GM18867 (cell line): ENCODE results near the gene BBS9.

Source experiments
- ATAC-seq: cut with Tn5 transposase; IDR thresholded peaks from one replicate; pipeline ENCODE4 v1.9.1; 2021; ENCODE audit warnings: mild to moderate bottlenecking, moderate library complexity; ENCODE audit not compliant: unreplicated experiment

BBS9 gene

DNA sequence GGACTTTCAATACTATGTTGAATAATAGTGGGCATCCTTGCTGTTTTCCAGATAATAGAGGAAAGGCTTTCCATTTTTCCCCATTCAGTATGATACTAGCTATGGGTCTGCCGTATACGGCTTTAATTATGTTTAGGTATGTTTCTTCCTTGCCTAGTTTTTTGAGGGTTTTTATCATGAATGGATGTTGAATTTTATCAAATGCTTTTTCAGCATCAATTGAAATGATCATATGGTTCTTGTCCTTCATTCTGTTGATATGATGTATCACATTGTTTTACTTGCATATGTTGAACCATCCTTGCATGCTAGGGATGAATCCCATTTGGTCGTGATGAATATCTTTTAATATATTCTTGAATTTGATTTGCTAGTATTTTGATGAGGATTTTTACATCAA is 11.0 kb upstream of the BBS9 start:
- ATAC-seq, result no peak

- ATAC-seq, result no peak
Observed at GRCh38 chr7:33127085-33127484, 2.3 kb upstream of the BBS9 start.

DNA sequence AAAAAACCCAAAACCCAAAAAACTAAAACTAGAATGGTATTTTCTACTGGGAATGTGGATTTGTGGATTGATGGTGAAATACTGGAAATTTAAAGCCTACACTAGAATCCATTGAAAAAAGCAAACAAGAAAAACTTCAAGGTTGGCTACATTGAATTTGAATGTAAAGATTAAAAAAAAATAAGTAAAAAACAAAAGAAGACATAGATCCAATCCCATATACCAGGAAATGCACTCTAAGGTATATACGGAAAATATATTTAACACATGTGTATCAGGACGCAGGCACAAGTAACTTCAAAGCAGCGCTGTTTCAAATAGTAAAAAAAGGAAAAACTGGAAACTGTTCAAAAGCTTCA is 754 bp upstream of the BBS9 start:
- ATAC-seq, result no peak

DNA sequence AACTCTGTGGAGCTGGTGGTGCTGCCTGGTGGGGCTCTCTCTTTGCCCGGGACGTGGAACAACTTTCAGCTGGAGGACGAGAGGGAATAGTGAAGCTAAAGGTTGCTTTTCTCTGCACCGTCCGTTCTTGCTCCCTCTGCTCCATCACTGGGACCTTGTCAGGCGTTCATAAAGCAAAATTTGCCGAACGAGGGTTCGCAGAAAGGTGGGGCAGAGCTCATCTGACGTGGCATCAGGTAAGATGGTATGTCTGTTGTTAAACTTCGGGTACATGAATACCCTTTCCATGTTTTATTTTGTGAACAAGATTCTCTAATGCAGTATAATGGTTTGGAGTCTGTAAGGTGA is 416 bp downstream of the BBS9 start:
- ATAC-seq, result no peak

DNA sequence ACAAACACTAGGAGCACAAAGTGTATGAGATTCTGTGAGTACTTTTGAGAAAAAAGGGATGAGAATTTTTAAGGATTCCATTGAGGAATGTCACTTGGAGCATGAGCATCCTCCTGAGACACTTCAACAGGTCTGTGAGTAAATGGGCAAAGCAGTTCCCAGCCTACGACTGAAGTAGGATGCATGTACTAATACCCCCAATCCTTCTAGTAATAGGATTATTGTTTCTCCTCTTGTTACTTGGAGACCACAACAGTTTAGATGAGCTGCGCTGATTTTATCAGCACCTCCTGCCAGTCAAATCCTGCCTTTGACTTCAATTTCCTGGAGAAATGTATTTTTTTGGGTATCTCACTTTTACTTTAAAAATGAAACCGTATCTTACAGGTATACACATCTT is 820 bp downstream of the BBS9 start:
- ATAC-seq, result no peak

- no peak for ATAC-seq
Observed at GRCh38 chr7:33137103-33137502, 7.7 kb downstream of the BBS9 start.

DNA sequence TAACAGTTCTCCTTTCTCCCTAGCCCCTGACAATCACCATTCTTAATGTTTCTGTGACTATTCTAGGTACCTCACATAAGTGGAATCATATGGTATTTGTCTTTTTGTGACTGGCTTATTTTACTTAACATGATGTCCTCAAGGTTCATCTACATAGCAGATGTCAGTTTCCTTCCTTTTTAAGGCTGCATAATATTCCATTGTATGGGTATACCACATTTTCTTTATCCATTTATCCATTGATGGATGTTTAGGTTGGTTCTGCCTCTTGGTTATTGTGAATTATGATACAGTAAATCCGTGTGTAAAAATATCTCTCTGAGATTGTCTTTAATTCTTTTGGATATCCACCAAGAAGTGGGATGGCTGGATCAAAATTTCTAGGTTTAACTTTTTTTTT is 13.2 kb downstream of the BBS9 start:
- no peak for ATAC-seq

GRCh38 chr7:33143996-33144718 is 14.8 kb downstream of the BBS9 start:
- ATAC-seq, result peak; percentile 72

- ATAC-seq, result no peak
Observed at GRCh38 chr7:33145156-33145555, 15.8 kb downstream of the BBS9 start.

GRCh38 chr7:33152087-33152486 is 22.7 kb downstream of the BBS9 start:
- ATAC-seq, result no peak

GRCh38 chr7:33155811-33156210 is 26.4 kb downstream of the BBS9 start:
- no peak for ATAC-seq

- ATAC-seq, result no peak
Observed at GRCh38 chr7:33156441-33156840, 27.1 kb downstream of the BBS9 start.

GRCh38 chr7:33157311-33157710 is 27.9 kb downstream of the BBS9 start:
- ATAC-seq, result no peak

GRCh38 chr7:33157781-33158180 is 28.4 kb downstream of the BBS9 start:
- no peak for ATAC-seq

- ATAC-seq, result no peak
Observed at GRCh38 chr7:33177876-33178275, 48.5 kb downstream of the BBS9 start.

- ATAC-seq, result no peak
Observed at GRCh38 chr7:33179519-33179918, 50.2 kb downstream of the BBS9 start.

DNA sequence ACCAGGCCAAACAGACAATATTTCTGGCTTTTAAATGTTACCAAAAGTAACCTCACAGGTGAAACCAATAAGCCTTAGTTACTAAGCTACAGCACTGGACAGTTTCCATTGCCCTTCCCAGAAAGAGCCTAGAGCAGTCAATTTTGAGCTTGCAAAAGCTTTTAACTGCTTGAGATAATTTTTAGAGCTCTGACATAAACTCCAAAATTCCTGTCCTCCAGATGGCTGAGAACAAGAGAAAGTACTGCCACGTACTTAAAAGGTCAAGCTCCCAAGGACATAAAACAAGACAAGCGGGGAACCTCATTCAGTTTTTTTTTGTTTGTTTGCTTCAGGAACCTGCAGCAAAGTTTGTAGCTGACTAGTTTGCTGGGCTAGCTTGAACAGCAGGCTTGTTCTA is 54.1 kb downstream of the BBS9 start:
- ATAC-seq, result no peak

GRCh38 chr7:33184828-33185227 is 55.5 kb downstream of the BBS9 start:
- no peak for ATAC-seq

DNA sequence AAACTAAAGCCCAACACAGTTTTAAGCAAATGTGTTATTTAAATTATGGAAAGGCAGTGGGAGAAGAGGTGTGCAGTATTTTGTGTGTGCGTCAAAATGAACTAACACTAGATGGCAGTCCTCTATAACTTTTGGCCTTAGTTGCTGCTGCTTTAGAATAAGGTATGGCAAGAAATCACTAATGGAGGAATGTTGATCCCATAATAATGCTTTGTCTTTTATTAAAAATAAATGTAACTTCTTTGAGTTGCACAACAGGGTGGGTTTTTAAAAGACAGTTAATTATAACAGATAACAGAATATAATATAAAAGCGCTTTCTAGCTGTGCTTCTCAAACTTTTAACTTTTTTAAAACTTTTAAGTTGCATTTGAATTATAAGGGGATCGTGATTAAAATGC is 56.4 kb downstream of the BBS9 start:
- peak; percentile 79 for ATAC-seq

GRCh38 chr7:33186192-33186591 is 56.8 kb downstream of the BBS9 start:
- no peak for ATAC-seq

DNA sequence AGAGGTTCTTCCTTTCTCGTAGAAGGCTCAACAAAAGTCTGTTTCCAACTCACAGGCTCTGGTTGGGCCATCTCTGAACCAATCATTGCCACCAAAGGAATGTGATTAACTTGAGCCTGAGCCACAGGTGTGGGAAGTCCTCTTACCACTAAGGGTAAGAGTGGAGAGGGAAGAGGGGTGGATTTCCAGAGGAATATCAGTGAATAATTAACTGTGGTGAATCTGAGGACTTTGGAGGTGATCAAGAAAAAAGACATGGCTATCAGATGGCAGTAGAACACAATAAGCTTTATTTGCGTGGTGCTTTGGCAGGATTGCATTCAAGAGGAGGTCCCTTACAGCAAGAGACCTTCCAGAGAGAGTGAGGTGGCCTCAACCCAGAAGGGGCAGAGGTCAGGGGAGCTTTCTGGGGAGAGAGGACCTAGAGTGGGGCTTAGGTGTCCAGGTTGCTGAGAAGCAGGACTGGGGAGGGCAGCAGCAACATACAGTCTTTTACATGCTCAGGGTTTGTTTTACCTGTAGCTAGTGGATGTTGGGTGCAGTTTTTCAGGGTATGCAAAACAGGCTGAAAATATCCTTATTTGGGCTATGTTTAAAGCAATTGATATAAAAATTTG is 61.4 kb downstream of the BBS9 start:
- peak; percentile 15 for ATAC-seq

DNA sequence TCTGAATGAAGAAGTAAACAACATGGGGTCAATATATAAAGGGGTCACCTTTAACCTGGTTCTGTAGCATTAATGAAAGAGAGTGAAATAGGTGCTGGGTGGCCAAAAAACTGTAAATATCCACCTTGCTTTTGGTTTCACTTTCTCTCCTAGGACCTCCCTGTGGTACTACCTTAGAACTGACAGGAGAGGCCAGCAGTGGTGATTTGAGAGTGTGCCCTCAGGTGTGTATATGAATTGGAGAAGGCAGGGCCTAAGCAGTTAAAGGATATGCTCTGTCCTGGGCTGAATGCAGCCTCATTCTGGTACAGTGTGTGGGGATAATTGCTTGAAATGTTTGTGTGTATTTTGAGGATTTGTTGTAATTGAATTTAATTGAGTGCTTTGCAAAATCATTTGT is 62.0 kb downstream of the BBS9 start:
- ATAC-seq, result peak; percentile 88

DNA sequence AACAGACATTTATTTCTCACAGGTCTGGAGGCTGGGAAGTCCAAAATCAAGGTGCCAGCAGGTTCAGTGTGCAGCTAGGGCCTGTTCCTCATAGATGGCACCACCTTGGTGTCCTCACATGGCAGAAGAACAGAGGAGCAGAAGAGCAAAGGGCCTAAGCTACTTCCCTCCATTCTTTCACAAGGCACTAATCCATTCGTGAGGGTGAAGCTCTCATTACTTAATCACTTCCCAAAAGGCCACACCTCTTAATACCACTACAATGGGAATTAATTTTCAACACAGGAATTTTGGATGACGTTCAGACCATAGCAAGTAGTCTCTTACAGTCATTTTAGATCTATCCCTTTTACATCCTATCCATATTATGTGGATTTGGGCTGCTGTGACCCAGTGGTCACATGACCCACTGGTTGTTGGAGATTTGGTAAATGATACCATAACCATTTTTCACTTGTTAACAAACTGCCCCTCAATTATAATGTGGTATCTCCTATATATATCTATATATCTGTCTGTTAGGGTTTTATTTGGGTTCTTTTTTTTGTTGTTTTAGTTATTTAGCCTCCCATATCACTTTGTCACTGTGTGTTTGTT is 63.4 kb downstream of the BBS9 start:
- ATAC-seq, result peak; percentile 1
